K562 (cell line): ENCODE measurements around the gene PLPPR2. TPM values are rescaled to one million over a fixed set of nuclear protein-coding genes. Genes with fewer than 3 reads are reported as not detected.

Experiments
- ATAC-seq: fragments of 200-7000 bp; cut with Tn5 transposase; 3 replicates; pipeline ENCODE4 v1.9.1; 2020; ENCODE audit warnings: moderate library complexity
- BruUV-seq: library from RNA; stranded (reverse); fragments of 400-500 nt; replicated peaks from 2 replicates; lab custom pipeline; 2021; lab: Mats Ljungman, UMichigan
- CTCF ChIA-PET: fragments of 300-600 bp; formaldehyde crosslinking; extraction: SDS; loops from one replicate; lab custom pipeline; 2021; ENCODE audit warnings: low intra/inter-chr PET ratio; lab: Yijun Ruan, JAX
- POLR2A ChIA-PET: fragments of 300-600, 350-650 bp; sonication (Branson Sonifier 250); formaldehyde crosslinking; extraction: SDS; loops from one replicate; lab custom pipeline; 2021; ENCODE audit warnings: antibody characterized with exemption, inconsistent platforms; lab: Yijun Ruan, JAX
- DNase-seq, 4 experiments: peaks; one replicate each; pipeline versions ENCODE4 v3.0.0 to v3.0.0-alpha.2; 2011 to 2018; ENCODE audit warnings: low spot score in 3 of 4, mixed read lengths in 3 of 4; ENCODE audit errors: extremely low read depth in 1 of 4
- FAIRE-seq: peaks from 2 replicates; lab custom pipeline; 2011; peaks lifted over from hg19 to GRCh38; lab: Jason Lieb, UNC
- H2AFZ ChIP-seq: 2 replicates; pipeline ENCODE4 v1.6.0; 2011; ENCODE audit warnings: low read depth, low read length, control low read depth, inconsistent platforms
- H3K27ac ChIP-seq: fragments of 200-600 bp; 3 replicates; pipeline ENCODE4 v1.8.0; 2011; ENCODE audit warnings: low read depth, mild to moderate bottlenecking, control low read depth, inconsistent platforms, low read length, moderate library complexity, mixed read lengths; ENCODE audit errors: extremely low read depth
- H3K27me3 ChIP-seq, 2 experiments: fragments of 300-600 bp in 1 of 2; 2 replicates in 1 of 2; 3 replicates in 1 of 2; pipeline versions ENCODE4 v1.6.0 to v1.8.0; 2011; ENCODE audit warnings: inconsistent platforms in 2 of 2, low read length in 2 of 2, mild to moderate bottlenecking in 1 of 2, mixed read lengths in 1 of 2, moderate library complexity in 1 of 2; ENCODE audit not compliant: control insufficient read depth in 2 of 2, insufficient read depth in 2 of 2
- H3K36me3 ChIP-seq: fragments of 300-600 bp; 3 replicates; pipeline ENCODE4 v1.8.0; 2011; ENCODE audit warnings: mild to moderate bottlenecking, low read length, inconsistent platforms; ENCODE audit not compliant: control insufficient read depth, insufficient read depth
- H3K4me1 ChIP-seq, 2 experiments: fragments of 200-600 bp in 1 of 2; replicated peaks in 1 of 2; 2 replicates in 1 of 2; 3 replicates in 1 of 2; pipeline versions ENCODE4 v1.5.1 to v1.8.0; 2011; ENCODE audit warnings: inconsistent platforms in 2 of 2, low read length in 2 of 2, mild to moderate bottlenecking in 1 of 2, mixed read lengths in 1 of 2, moderate library complexity in 1 of 2; ENCODE audit not compliant: control insufficient read depth in 2 of 2, insufficient read depth in 2 of 2
- H3K4me2 ChIP-seq: 2 replicates; pipeline ENCODE4 v1.6.1; 2011; ENCODE audit warnings: low read length, control low read depth, inconsistent platforms, mixed read lengths; ENCODE audit not compliant: insufficient read depth
- H3K4me3 ChIP-seq: fragments of 200-600 bp; sonication (generic), shearing (Covaris generic); 2 replicates; pipeline ENCODE4 v1.5.1; 2016; ENCODE audit warnings: control low read depth, inconsistent platforms
- H3K79me2 ChIP-seq: fragments of 200-600 bp; 3 replicates; pipeline ENCODE4 v1.8.0; 2011; ENCODE audit warnings: low read length, inconsistent platforms; ENCODE audit not compliant: control insufficient read depth, insufficient read depth
- H3K9ac ChIP-seq, 2 experiments: 2 replicates each; pipeline versions ENCODE4 v1.6.0 to v1.6.1; 2011; ENCODE audit warnings: low read depth in 2 of 2, low read length in 2 of 2, control low read depth in 1 of 2, inconsistent platforms in 1 of 2, mild to moderate bottlenecking in 1 of 2, mixed read lengths in 1 of 2; ENCODE audit not compliant: insufficient read depth in 1 of 2
- H3K9me1 ChIP-seq: one replicate; pipeline ENCODE4 v1.6.0; 2011; ENCODE audit warnings: inconsistent platforms, mild to moderate bottlenecking, low read length, moderate library complexity; ENCODE audit not compliant: control insufficient read depth, insufficient read depth
- H3K9me3 ChIP-seq: replicated peaks from 2 replicates; pipeline ENCODE4 v1.5.1; 2011; ENCODE audit warnings: low read depth, low read length, inconsistent platforms; ENCODE audit not compliant: control insufficient read depth, insufficient read depth
- H4K20me1 ChIP-seq: replicated peaks from 2 replicates; pipeline ENCODE4 v1.6.1; 2011; ENCODE audit warnings: low read length, inconsistent platforms, mixed read lengths; ENCODE audit not compliant: control insufficient read depth, insufficient read depth
- E2F6 ChIP-seq, 2 experiments: IDR thresholded peaks; 2 replicates each; pipeline ENCODE4 v1.6.1; 2011; ENCODE audit warnings: borderline replicate concordance in 1 of 2, control low read depth in 1 of 2, low read depth in 1 of 2, low read length in 1 of 2, mild to moderate bottlenecking in 1 of 2, mixed read lengths in 1 of 2, moderate library complexity in 1 of 2; ENCODE audit not compliant: insufficient read depth in 1 of 2, insufficient read length in 1 of 2, poor library complexity in 1 of 2, severe bottlenecking in 1 of 2; ENCODE audit errors: extremely low read depth in 1 of 2
- IRF1 ChIP-seq: sonication (generic); formaldehyde crosslinking; IDR thresholded peaks from 2 replicates; pipeline ENCODE4 v1.8.0; 2022; ENCODE audit warnings: missing genetic modification reagents, mild to moderate bottlenecking, borderline replicate concordance
- JUND ChIP-seq, 2 experiments: IDR thresholded peaks; 2 replicates in 1 of 2; 3 replicates in 1 of 2; pipeline ENCODE4 v1.6.1; 2011; ENCODE audit warnings: borderline replicate concordance in 2 of 2, low read depth in 2 of 2, low read length in 2 of 2, improper control_type of control experiment in 1 of 2, missing biosample characterization in 1 of 2, missing genetic modification characterization in 1 of 2, missing genetic modification reagents in 1 of 2
- POLR2B ChIP-seq: fragments of 450-650 bp; IDR thresholded peaks from 2 replicates; pipeline ENCODE4 v1.6.1; 2018; ENCODE audit warnings: low read depth; ENCODE audit not compliant: partially characterized antibody
- POLR2G ChIP-seq: fragments of 200-400 bp; formaldehyde crosslinking; IDR thresholded peaks from 2 replicates; pipeline ENCODE4 v1.6.1; 2017; ENCODE audit warnings: low read depth, mild to moderate bottlenecking, antibody characterized with exemption, low read length, moderate library complexity
- POLR3A ChIP-seq: IDR thresholded peaks from 2 replicates; pipeline ENCODE4 v1.6.1; 2011; ENCODE audit warnings: borderline replicate concordance, mild to moderate bottlenecking, moderate library complexity; ENCODE audit not compliant: insufficient read length, insufficient read depth; ENCODE audit errors: extremely low read depth
- YBX1 ChIP-seq: fragments of 450-650 bp; IDR thresholded peaks from 2 replicates; pipeline ENCODE4 v1.7.1; 2016; ENCODE audit warnings: mild to moderate bottlenecking
- ZC3H8 ChIP-seq: fragments of 450-650 bp; IDR thresholded peaks from 2 replicates; pipeline ENCODE4 v1.6.1; 2017
- ZNF551 ChIP-seq: fragments of 250-450 bp; sonication (Bioruptor Pico); IDR thresholded peaks from 2 replicates; pipeline ENCODE4 v1.5.0; 2021; ENCODE audit warnings: mild to moderate bottlenecking, moderate library complexity
- ZNF639 ChIP-seq, 2 experiments: fragments of 200-800 bp in 1 of 2; sonication (Bioruptor generic) in 1 of 2; sonication (generic) in 1 of 2; formaldehyde crosslinking in 1 of 2; IDR thresholded peaks in 1 of 2; conservative IDR thresholded peaks in 1 of 2; 2 replicates each; pipeline versions ENCODE4 v1.5.0 to v1.6.1; 2016 to 2020; ENCODE audit warnings: missing compliant biosample characterization in 1 of 2, missing genetic modification characterization in 1 of 2, missing genetic modification reagents in 1 of 2
- WGBS: fragments of 100-300 bp; shearing (Covaris generic); methylation state at CpG from one replicate; pipeline ENCODE4 v1.1.6; 2016; ENCODE audit warnings: low coverage, mixed read lengths; ENCODE audit not compliant: insufficient coverage; ENCODE audit errors: missing lambda C conversion rate; 5-methylcytosine and 5-hydroxymethylcytosine counted together
- in situ Hi-C: fragments of 300-500 bp; cut with MboI; formaldehyde crosslinking; loops from 4 replicates; pipeline ENCODE4 v1.15.0; 2018; ENCODE audit warnings: inconsistent platforms, mixed read lengths
- intact Hi-C: fragments of 100-400 bp; cut with micrococcal nuclease; formaldehyde crosslinking; loops from 2 replicates; pipeline ENCODE4 v1.14.2; 2022
- polyA plus RNA-seq, 8 experiments: library from polyadenylated mRNA; depleted of rRNA in 4 of 8; stranded (reverse) in 5 of 8; unstranded in 3 of 8; fragments of >200 nt; fragmentation: Nextera tagmentation in 2 of 8; fragmentation: Illumina TruSeq in 1 of 8; extraction: Ambion mirVana in 2 of 8; extraction: Trizol in 1 of 8; gene quantifications; 2 replicates each; pipeline versions ENCODE4 v1.2.1 to v1.2.3, GENCODE V29; 2011 to 2014; ENCODE audit warnings: inconsistent platforms in 1 of 8, missing spikeins in 1 of 8
- total RNA-seq, 7 experiments: library from RNA; depleted of rRNA in 6 of 7; stranded (reverse); fragments of >200 nt in 6 of 7; fragmentation: Illumina TruSeq in 2 of 7; extraction: Trizol in 2 of 7; gene quantifications; 2 replicates each; pipeline versions ENCODE4 v1.2.1 to v1.2.3, GENCODE V29; 2011 to 2021; ENCODE audit warnings: low replicate concordance in 1 of 7
- TF ChIP-seq, protein P1 (sequence below): sonication (generic); formaldehyde crosslinking; IDR thresholded peaks from 2 replicates; pipeline ENCODE4 v1.8.1; 2022; ENCODE audit warnings: missing genetic modification reagents

Gene PLPPR2
- total and polyA plus RNA-seq, 9 of the 15 experiments (the other 6 are each of a cell fraction or from before 2014, with no cell fraction given) = 0.49 to 15.9 (median 3.4) TPM

- no peak for TF ChIP-seq IRF1 (CRISPR knock-in tag)
- TF ChIP-seq ZC3H8 = no peak
Measured at GRCh38 chr19:11377756-11378155, 22.5 kb downstream of the PLPPR2 start (continued).

- Histone ChIP-seq H3K27ac (no peak overlapping the region), H3K4me1 (peaks cover 23 to 60% of the 10 kb centered on the region in 2 experiments), H3K4me2 (no peak overlapping the region), H3K36me3 (peaks cover 44% of the 10 kb centered on the region), H3K79me2 (peaks cover 28% of the 10 kb centered on the region; the same call in 2 of the 3 replicates), H3K9me3 (no peaks in the 10 kb centered on the region), H3K27me3 (no peaks in the 10 kb centered on the region), H3K4me3 (no peak overlapping the region), H3K9ac (no peak overlapping the region), H2AFZ (no peak overlapping the region), H3K9me1 (peaks cover 3% of the 10 kb centered on the region), H4K20me1 (peaks cover 8% of the 10 kb centered on the region)
- ChIA-PET POLR2A (interaction anchor here (0.8 kb wide), 1 partner anchor 57 kb away, joined by 3 read pairs; the partner anchor contains the start of genes ODAD3 and PRKCSH), CTCF (interaction anchor here (0.6 to 1.0 kb wide), 3 partner anchors 63 to 104 kb away, joined by 3 read pairs; no protein-coding TSS in a partner anchor)
- in situ Hi-C loops = loop anchor here (5.0 kb wide), 1 partner anchor 81 kb away; the partner anchor contains the start of gene TSPAN16
- no TSS peak for BruUV-seq
- 37% methylated on average over 8 of the region's 8 CpGs for WGBS
- FAIRE-seq (no peak), DNase-seq (peak; percentile 43 to 73 (median 57)), ATAC-seq (0 out of 3 replicates have a peak, but pooled peaks have one; percentile 8)
- intact Hi-C loops = no loop called here
- TF ChIP-seq POLR3A (no peak), E2F6 (IDR thresholded peaks at IDR 0.05; ENCODE audit: borderline replicate concordance in 1 of 2, extremely low read depth in 1 of 2, insufficient read depth in 1 of 2, insufficient read length in 1 of 2, low read depth in 1 of 2, low read length in 1 of 2, poor library complexity in 1 of 2, severe bottlenecking in 1 of 2) (no peak), POLR2B (no peak), JUND (IDR thresholded peaks at IDR 0.05; ENCODE audit: borderline replicate concordance, low read depth, low read length) (no peak; the same call in 1 of the 2 replicates), JUND (tag; IDR thresholded peaks at IDR 0.05; ENCODE audit: borderline replicate concordance, low read depth, low read length) (no peak), ZNF551 (CRISPR knock-in tag) (no peak), POLR2G (peak; percentile 56), ZNF639 (CRISPR knock-in tag; conservative IDR thresholded peaks at IDR 0.05 in 1 of 2, IDR thresholded peaks at IDR 0.05 in 1 of 2) (no peak), YBX1 (no peak)
- TF ChIP-seq, protein P1, sequence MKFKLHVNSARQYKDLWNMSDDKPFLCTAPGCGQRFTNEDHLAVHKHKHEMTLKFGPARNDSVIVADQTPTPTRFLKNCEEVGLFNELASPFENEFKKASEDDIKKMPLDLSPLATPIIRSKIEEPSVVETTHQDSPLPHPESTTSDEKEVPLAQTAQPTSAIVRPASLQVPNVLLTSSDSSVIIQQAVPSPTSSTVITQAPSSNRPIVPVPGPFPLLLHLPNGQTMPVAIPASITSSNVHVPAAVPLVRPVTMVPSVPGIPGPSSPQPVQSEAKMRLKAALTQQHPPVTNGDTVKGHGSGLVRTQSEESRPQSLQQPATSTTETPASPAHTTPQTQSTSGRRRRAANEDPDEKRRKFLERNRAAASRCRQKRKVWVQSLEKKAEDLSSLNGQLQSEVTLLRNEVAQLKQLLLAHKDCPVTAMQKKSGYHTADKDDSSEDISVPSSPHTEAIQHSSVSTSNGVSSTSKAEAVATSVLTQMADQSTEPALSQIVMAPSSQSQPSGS (CRISPR knock-in tag) = no peak
Measured at GRCh38 chr19:11378319-11379189, 23.3 kb downstream of the PLPPR2 start.
